Astrocyte (in vitro differentiated cells and primary cell): ENCODE data around the gene MTCH1. TPM values are rescaled to one million over a fixed set of nuclear protein-coding genes. Genes with fewer than 3 reads are reported as not detected.
"Not testable (repeated sequence)": the region's sequence is repeated elsewhere in the genome, so short reads cannot be mapped to it uniquely, and the experiment has no call there.

ENCODE experiments used
- DNase-seq: peaks from one replicate; pipeline ENCODE4 v3.0.0-alpha.2; 2010; ENCODE audit warnings: low read depth
- FAIRE-seq: peaks from 2 replicates; lab custom pipeline; 2011; peaks lifted over from hg19 to GRCh38; lab: Jason Lieb, UNC
- H2AFZ ChIP-seq: 2 replicates; pipeline ENCODE4 v1.6.0; 2012; ENCODE audit warnings: low read depth, low read length, inconsistent platforms
- H3K27ac ChIP-seq: 2 replicates; pipeline ENCODE4 v1.5.1; 2011; ENCODE audit warnings: low read depth, low read length, inconsistent platforms
- H3K27me3 ChIP-seq: 2 replicates; pipeline ENCODE4 v1.6.0; 2011; ENCODE audit warnings: low read length, inconsistent platforms; ENCODE audit not compliant: insufficient read depth
- H3K36me3 ChIP-seq: 2 replicates; pipeline ENCODE4 v1.5.1; 2011; ENCODE audit warnings: low read length, inconsistent platforms; ENCODE audit not compliant: insufficient read depth
- H3K4me1 ChIP-seq: 2 replicates; pipeline ENCODE4 v1.5.1; 2011; ENCODE audit warnings: low read length, inconsistent platforms; ENCODE audit not compliant: insufficient read depth
- H3K4me2 ChIP-seq: 2 replicates; pipeline ENCODE4 v1.6.0; 2012; ENCODE audit warnings: low read length, inconsistent platforms
- H3K4me3 ChIP-seq: 2 replicates; pipeline ENCODE4 v1.5.1; 2011; ENCODE audit warnings: low read depth, mild to moderate bottlenecking, low read length, inconsistent platforms; ENCODE audit not compliant: insufficient read depth
- H3K79me2 ChIP-seq: 2 replicates; pipeline ENCODE4 v1.6.0; 2012; ENCODE audit warnings: mild to moderate bottlenecking, low read length, inconsistent platforms; ENCODE audit not compliant: insufficient read depth
- H3K9ac ChIP-seq: 2 replicates; pipeline ENCODE4 v1.6.0; 2012; ENCODE audit warnings: mild to moderate bottlenecking, low read length, inconsistent platforms
- H3K9me3 ChIP-seq: 2 replicates; pipeline ENCODE4 v1.5.1; 2012; ENCODE audit warnings: low read depth, mild to moderate bottlenecking, low read length, inconsistent platforms; ENCODE audit not compliant: insufficient read depth
- H4K20me1 ChIP-seq: 2 replicates; pipeline ENCODE4 v1.6.0; 2012; ENCODE audit warnings: low read length, inconsistent platforms; ENCODE audit not compliant: insufficient read depth
- H3K27ac Mint-ChIP-seq: one replicate; pipeline ENCODE4 v1.8.0; 2021; ENCODE audit warnings: mild to moderate bottlenecking, mixed read lengths; ENCODE audit not compliant: unreplicated experiment
- H3K27me3 Mint-ChIP-seq: one replicate; pipeline ENCODE4 v1.8.0; 2021; ENCODE audit warnings: low read depth, mixed read lengths; ENCODE audit not compliant: unreplicated experiment
- H3K36me3 Mint-ChIP-seq: one replicate; pipeline ENCODE4 v1.8.0; 2021; ENCODE audit warnings: low read depth, mixed read lengths; ENCODE audit not compliant: unreplicated experiment
- H3K4me1 Mint-ChIP-seq: one replicate; pipeline ENCODE4 v1.8.0; 2021; ENCODE audit warnings: low read depth, mixed read lengths; ENCODE audit not compliant: unreplicated experiment
- H3K4me3 Mint-ChIP-seq: one replicate; pipeline ENCODE4 v1.8.0; 2021; ENCODE audit warnings: mild to moderate bottlenecking, moderate library complexity, mixed read lengths; ENCODE audit not compliant: unreplicated experiment
- H3K9me3 Mint-ChIP-seq: one replicate; pipeline ENCODE4 v1.8.0; 2021; ENCODE audit warnings: mild to moderate bottlenecking, mixed read lengths; ENCODE audit not compliant: unreplicated experiment
- EZH2 ChIP-seq: IDR thresholded peaks from 2 replicates; pipeline ENCODE4 v1.6.1; 2012; ENCODE audit warnings: mild to moderate bottlenecking, low read length, inconsistent platforms; ENCODE audit not compliant: insufficient read depth
- total RNA-seq: library from RNA; stranded (reverse); gene quantifications from 2 replicates; pipeline ENCODE4 v1.2.1, GENCODE V29; 2021
- TF ChIP-seq, protein P1 (sequence below): IDR thresholded peaks from 2 replicates; pipeline ENCODE4 v1.5.1; 2011; ENCODE audit warnings: low read depth, mild to moderate bottlenecking, inconsistent platforms, low read length, moderate library complexity; ENCODE audit not compliant: insufficient read depth

The MTCH1 gene
- total RNA-seq, 1 donor from 2014 or later: 311 TPM

DNA sequence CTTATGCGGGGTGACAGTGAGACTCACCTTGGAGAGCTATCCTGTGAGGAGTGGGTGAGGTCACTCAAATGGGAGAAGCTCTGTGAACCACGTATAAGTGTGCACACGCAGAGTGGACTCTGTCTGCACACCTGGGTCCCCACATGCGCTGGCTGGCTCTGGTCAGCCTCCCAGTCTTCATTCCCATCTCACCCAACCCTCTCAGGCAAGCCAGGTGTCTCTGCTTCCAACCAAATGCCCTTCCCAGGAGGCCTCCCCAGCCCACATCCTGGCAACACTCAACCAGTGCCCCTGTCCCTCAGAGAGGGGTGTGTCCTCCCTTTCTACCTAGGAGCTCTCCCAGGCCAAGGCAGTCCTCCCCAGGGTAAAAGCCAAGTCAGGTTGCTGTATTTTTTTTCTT lies 39.5 kb downstream of the MTCH1 start:
- Histone ChIP-seq H3K9ac (no peak overlapping the region), H3K27me3 (no peaks in the 10 kb centered on the region), H3K79me2 (no peaks in the 10 kb centered on the region), H3K9me3 (no peaks in the 10 kb centered on the region), H3K4me3 (no peak overlapping the region), H3K4me1 (peaks cover 11% of the 10 kb centered on the region), H4K20me1 (no peaks in the 10 kb centered on the region), H3K36me3 (no peaks in the 10 kb centered on the region), H3K4me2 (no peak overlapping the region), H3K27ac (no peak overlapping the region), H2AFZ (no peak overlapping the region)
- Mint-ChIP-seq H3K4me1 (peaks cover 9% of the 10 kb centered on the region), H3K4me3 (no peak overlapping the region), H3K27me3 (peaks cover 2% of the 10 kb centered on the region), H3K27ac (no peak overlapping the region), H3K9me3 (no peaks in the 10 kb centered on the region), H3K36me3 (peaks cover 2% of the 10 kb centered on the region)
- FAIRE-seq (no peak), DNase-seq (no peak)
- TF ChIP-seq, protein P1, sequence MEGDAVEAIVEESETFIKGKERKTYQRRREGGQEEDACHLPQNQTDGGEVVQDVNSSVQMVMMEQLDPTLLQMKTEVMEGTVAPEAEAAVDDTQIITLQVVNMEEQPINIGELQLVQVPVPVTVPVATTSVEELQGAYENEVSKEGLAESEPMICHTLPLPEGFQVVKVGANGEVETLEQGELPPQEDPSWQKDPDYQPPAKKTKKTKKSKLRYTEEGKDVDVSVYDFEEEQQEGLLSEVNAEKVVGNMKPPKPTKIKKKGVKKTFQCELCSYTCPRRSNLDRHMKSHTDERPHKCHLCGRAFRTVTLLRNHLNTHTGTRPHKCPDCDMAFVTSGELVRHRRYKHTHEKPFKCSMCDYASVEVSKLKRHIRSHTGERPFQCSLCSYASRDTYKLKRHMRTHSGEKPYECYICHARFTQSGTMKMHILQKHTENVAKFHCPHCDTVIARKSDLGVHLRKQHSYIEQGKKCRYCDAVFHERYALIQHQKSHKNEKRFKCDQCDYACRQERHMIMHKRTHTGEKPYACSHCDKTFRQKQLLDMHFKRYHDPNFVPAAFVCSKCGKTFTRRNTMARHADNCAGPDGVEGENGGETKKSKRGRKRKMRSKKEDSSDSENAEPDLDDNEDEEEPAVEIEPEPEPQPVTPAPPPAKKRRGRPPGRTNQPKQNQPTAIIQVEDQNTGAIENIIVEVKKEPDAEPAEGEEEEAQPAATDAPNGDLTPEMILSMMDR: no peak
- TF ChIP-seq EZH2: no peak

DNA sequence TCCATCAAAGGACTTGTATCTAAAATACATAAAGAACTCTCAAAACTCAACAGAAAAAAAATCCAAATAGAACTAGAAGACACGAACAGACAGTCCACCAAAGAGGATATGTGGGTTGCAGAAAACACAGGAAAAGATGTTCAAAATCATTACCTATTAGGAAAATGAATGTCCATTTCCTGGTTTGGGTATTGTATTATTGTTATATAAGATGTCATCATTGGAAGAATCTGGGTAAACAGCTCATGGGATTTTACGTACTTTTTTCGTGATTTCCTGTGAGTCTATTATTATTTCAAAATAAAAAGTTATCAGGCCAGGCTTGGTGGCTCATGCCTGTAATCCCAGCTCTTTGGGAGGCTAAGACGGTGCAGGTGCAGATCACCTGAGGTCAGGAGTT lies 40.7 kb downstream of the MTCH1 start:
- DNase-seq (no peak), FAIRE-seq (no peak)

DNA sequence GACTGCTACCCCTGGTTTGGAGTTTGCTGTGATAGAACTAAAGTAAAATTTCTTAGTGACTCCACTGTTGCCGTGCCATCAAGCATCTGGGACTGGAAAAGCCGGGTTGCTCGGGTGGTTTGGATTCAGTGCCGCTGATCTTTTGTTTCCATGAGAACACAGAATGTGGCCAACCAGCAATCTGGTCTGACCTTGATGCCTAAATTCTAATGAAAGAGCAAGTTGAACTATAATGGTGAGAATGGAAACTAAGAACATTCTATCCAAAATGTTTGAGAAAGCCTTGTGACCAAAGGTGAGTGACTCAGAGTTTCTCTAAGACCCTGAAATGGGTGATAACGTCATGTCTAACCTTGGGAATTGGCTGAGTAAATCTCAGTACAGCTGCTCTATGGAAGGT lies 41.3 kb downstream of the MTCH1 start:
- Mint-ChIP-seq H3K36me3 (peaks cover 4% of the 10 kb centered on the region), H3K4me1 (peaks cover 7% of the 10 kb centered on the region), H3K27ac (no peak overlapping the region), H3K9me3 (no peaks in the 10 kb centered on the region), H3K27me3 (peaks cover 4% of the 10 kb centered on the region), H3K4me3 (no peak overlapping the region)
- TF ChIP-seq EZH2: no peak
- TF ChIP-seq, protein P1: no peak
- no peak overlapping the region for H2AFZ ChIP-seq
- H3K36me3 ChIP-seq: no peaks in the 10 kb centered on the region
- H3K27ac ChIP-seq: no peak overlapping the region
- no peaks in the 10 kb centered on the region for H3K9me3 ChIP-seq
- peaks cover 6% of the 10 kb centered on the region for H3K4me1 ChIP-seq
- H4K20me1 ChIP-seq: no peaks in the 10 kb centered on the region
- no peak overlapping the region for H3K4me2 ChIP-seq
- no peak overlapping the region for H3K9ac ChIP-seq
- peak; percentile 32 for DNase-seq
- H3K4me3 ChIP-seq: no peak overlapping the region
- FAIRE-seq: no peak
- no peaks in the 10 kb centered on the region for H3K79me2 ChIP-seq
- no peaks in the 10 kb centered on the region for H3K27me3 ChIP-seq

More for the DNA sequence above, 40.7 kb downstream of the MTCH1 start:
- Mint-ChIP-seq H3K27ac (no peak overlapping the region), H3K36me3 (peaks cover 3% of the 10 kb centered on the region), H3K9me3 (no peaks in the 10 kb centered on the region), H3K4me1 (peaks cover 9% of the 10 kb centered on the region), H3K4me3 (no peak overlapping the region), H3K27me3 (peaks cover 2% of the 10 kb centered on the region)
- peaks cover 11% of the 10 kb centered on the region for H3K4me1 ChIP-seq
- H3K4me3 ChIP-seq: no peak overlapping the region
- H3K9me3 ChIP-seq: no peaks in the 10 kb centered on the region
- no peak overlapping the region for H3K27ac ChIP-seq
- H4K20me1 ChIP-seq: no peaks in the 10 kb centered on the region
- no peaks in the 10 kb centered on the region for H3K27me3 ChIP-seq
- H3K36me3 ChIP-seq: no peaks in the 10 kb centered on the region
- no peak overlapping the region for H3K9ac ChIP-seq
- no peak for TF ChIP-seq EZH2
- TF ChIP-seq, protein P1: no peak
- no peak overlapping the region for H2AFZ ChIP-seq
- H3K4me2 ChIP-seq: no peak overlapping the region
- H3K79me2 ChIP-seq: no peaks in the 10 kb centered on the region

DNA sequence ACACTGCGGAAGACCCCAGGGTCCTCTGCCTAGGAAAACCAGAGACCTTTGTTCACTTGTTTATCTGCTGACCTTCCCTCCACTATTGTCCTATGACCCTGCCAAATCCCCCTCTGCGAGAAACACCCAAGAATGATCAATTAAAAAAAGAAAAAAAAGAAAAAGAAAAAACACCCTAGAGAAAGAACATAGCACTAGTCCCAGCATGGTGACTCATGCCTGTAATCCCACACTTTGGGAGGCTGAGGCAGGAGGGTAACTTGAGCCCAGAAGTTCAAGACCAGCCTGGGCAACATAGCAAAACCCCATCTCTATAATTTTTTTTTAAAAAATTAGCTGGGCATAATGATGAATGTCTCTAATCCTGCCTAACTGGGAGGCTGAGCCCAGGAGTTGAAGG lies 43.7 kb downstream of the MTCH1 start:
- not testable (repeated sequence) for H3K27me3 ChIP-seq, H3K4me1 Mint-ChIP-seq, H3K27me3 Mint-ChIP-seq, H3K4me3 ChIP-seq, H3K9ac ChIP-seq, H3K27ac Mint-ChIP-seq, H3K36me3 Mint-ChIP-seq, H3K79me2 ChIP-seq, H3K36me3 ChIP-seq, H3K4me1 ChIP-seq, FAIRE-seq, H3K9me3 Mint-ChIP-seq, DNase-seq, H3K9me3 ChIP-seq, H2AFZ ChIP-seq, H3K4me3 Mint-ChIP-seq, H3K27ac ChIP-seq, H3K4me2 ChIP-seq, H4K20me1 ChIP-seq
